H1 (cell line): Measurements from ENCODE around the gene R3HDML. TPM values are rescaled to one million over a fixed set of nuclear protein-coding genes. Genes with fewer than 3 reads are reported as not detected.

Experiments
- CTCF ChIA-PET: fragments of 300-600 bp; sonication (Branson Sonifier 250); formaldehyde crosslinking; loops from one replicate; lab custom pipeline; 2021; ENCODE audit not compliant: partially characterized antibody; lab: Charles Lee
- POLR2A ChIA-PET: fragments of 300-600 bp; sonication (Branson Sonifier 250); formaldehyde crosslinking; loops from one replicate; lab custom pipeline; 2021; ENCODE audit warnings: inconsistent platforms; ENCODE audit not compliant: partially characterized antibody; lab: Charles Lee
- DNase-seq, 2 experiments: peaks; one replicate each; pipeline versions ENCODE4 v3.0.0 to v3.0.0-alpha.2; 2010 to 2022; ENCODE audit warnings: low spot score in 2 of 2, low read depth in 1 of 2, mixed read lengths in 1 of 2
- FAIRE-seq: peaks from 2 replicates; lab custom pipeline; 2011; peaks lifted over from hg19 to GRCh38; lab: Jason Lieb, UNC
- H2AFZ ChIP-seq: 2 replicates; pipeline ENCODE4 v1.8.1; 2012; ENCODE audit warnings: low read length, inconsistent platforms
- H2AK5ac ChIP-seq: 2 replicates; pipeline ENCODE4 v1.6.1; 2013; ENCODE audit warnings: low read depth, low read length
- H2BK120ac ChIP-seq: replicated peaks from 2 replicates; pipeline ENCODE3; 2013; ENCODE audit warnings: low read depth, low read length, inconsistent platforms
- H2BK12ac ChIP-seq: 2 replicates; pipeline ENCODE4 v1.6.1; 2013; ENCODE audit warnings: low read depth, low read length
- H2BK15ac ChIP-seq: 2 replicates; pipeline ENCODE4 v1.6.1; 2013; ENCODE audit warnings: low read length
- H2BK20ac ChIP-seq: 2 replicates; pipeline ENCODE4 v1.6.1; 2013; ENCODE audit warnings: low read length
- H2BK5ac ChIP-seq: 2 replicates; pipeline ENCODE4 v1.6.1; 2013; ENCODE audit warnings: low read depth, low read length
- H3K14ac ChIP-seq: 2 replicates; pipeline ENCODE4 v1.6.1; 2013; ENCODE audit warnings: inconsistent platforms; ENCODE audit not compliant: insufficient read length
- H3K18ac ChIP-seq: 2 replicates; pipeline ENCODE4 v1.6.1; 2013; ENCODE audit warnings: low read length; ENCODE audit errors: extremely low read depth
- H3K23ac ChIP-seq: 2 replicates; pipeline ENCODE4 v1.6.1; 2013; ENCODE audit warnings: inconsistent platforms; ENCODE audit not compliant: insufficient read length
- H3K23me2 ChIP-seq: 2 replicates; pipeline ENCODE4 v1.6.1; 2013; ENCODE audit warnings: low read depth, low read length
- H3K27ac ChIP-seq: 2 replicates; pipeline ENCODE4 v1.6.1; 2011; ENCODE audit warnings: low read depth, low read length, inconsistent platforms
- H3K27me3 ChIP-seq, 4 experiments: replicated peaks in 1 of 4; 1 replicate in 1 of 4; 2 replicates in 3 of 4; pipeline versions ENCODE4 v1.6.1 to v1.8.1; 2011 to 2013; ENCODE audit warnings: low read length in 3 of 4, mild to moderate bottlenecking in 3 of 4, inconsistent platforms in 2 of 4, mixed read lengths in 2 of 4, moderate library complexity in 1 of 4; ENCODE audit not compliant: control insufficient read depth in 3 of 4, insufficient read depth in 3 of 4; ENCODE audit errors: extremely low read depth in 1 of 4
- H3K36me3 ChIP-seq, 4 experiments: 2 replicates each; pipeline versions ENCODE4 v1.6.1 to v1.8.1; 2011 to 2013; ENCODE audit warnings: mild to moderate bottlenecking in 4 of 4, low read length in 3 of 4, moderate library complexity in 2 of 4, control low read depth in 1 of 4, inconsistent platforms in 1 of 4; ENCODE audit not compliant: insufficient read depth in 4 of 4, control insufficient read depth in 2 of 4
- H3K4ac ChIP-seq: replicated peaks from 2 replicates; pipeline ENCODE3; 2013; ENCODE audit warnings: low read length, low read depth, mixed read lengths, inconsistent platforms; ENCODE audit not compliant: insufficient read length
- H3K4me1 ChIP-seq, 4 experiments: replicated peaks in 1 of 4; 1 replicate in 1 of 4; 2 replicates in 3 of 4; pipeline versions ENCODE4 v1.6.1 to v1.8.1; 2011 to 2013; ENCODE audit warnings: low read length in 3 of 4, inconsistent platforms in 2 of 4, mixed read lengths in 1 of 4; ENCODE audit not compliant: insufficient read depth in 4 of 4, control insufficient read depth in 3 of 4
- H3K4me2 ChIP-seq, 2 experiments: 2 replicates each; pipeline versions ENCODE4 v1.6.1 to v1.8.1; 2011 to 2013; ENCODE audit warnings: low read depth in 2 of 2, low read length in 2 of 2, control low read depth in 1 of 2, inconsistent platforms in 1 of 2, mild to moderate bottlenecking in 1 of 2; ENCODE audit not compliant: insufficient read depth in 1 of 2
- H3K4me3 ChIP-seq, 4 experiments: fragments of 200-600, 300-600 bp in 1 of 4; sonication (generic), shearing (Covaris generic), sonication (Bioruptor Twin) in 1 of 4; 2 replicates each; pipeline versions ENCODE4 v1.5.1 to v1.8.1; 2011 to 2016; ENCODE audit warnings: low read length in 4 of 4, low read depth in 3 of 4, control low read depth in 2 of 4, inconsistent platforms in 2 of 4, mild to moderate bottlenecking in 2 of 4, mixed read lengths in 1 of 4, moderate library complexity in 1 of 4; ENCODE audit not compliant: insufficient read depth in 2 of 4; ENCODE audit errors: extremely low read depth in 1 of 4
- H3K56ac ChIP-seq: replicated peaks from 2 replicates; pipeline ENCODE3; 2013; ENCODE audit warnings: low read depth, mild to moderate bottlenecking, mixed read lengths, low read length, inconsistent platforms; ENCODE audit not compliant: insufficient read length
- H3K79me1 ChIP-seq: 2 replicates; pipeline ENCODE4 v1.6.1; 2013; ENCODE audit warnings: low read depth, low read length, control low read depth
- H3K79me2 ChIP-seq, 2 experiments: 2 replicates each; pipeline versions ENCODE4 v1.6.1 to v1.8.1; 2012 to 2013; ENCODE audit warnings: low read length in 2 of 2, mild to moderate bottlenecking in 2 of 2, inconsistent platforms in 1 of 2; ENCODE audit not compliant: insufficient read depth in 2 of 2, control insufficient read depth in 1 of 2
- H3K9ac ChIP-seq, 4 experiments: replicated peaks in 1 of 4; 1 replicate in 1 of 4; 2 replicates in 3 of 4; pipeline versions ENCODE4 v1.6.1 to v1.8.1; 2011 to 2013; ENCODE audit warnings: low read depth in 3 of 4, low read length in 3 of 4, control low read depth in 2 of 4, mild to moderate bottlenecking in 2 of 4, moderate library complexity in 2 of 4, inconsistent platforms in 1 of 4; ENCODE audit errors: extremely low read depth in 1 of 4
- H3K9me3 ChIP-seq, 2 experiments: 2 replicates each; pipeline versions ENCODE4 v1.6.1 to v1.8.1; 2012 to 2013; ENCODE audit warnings: mild to moderate bottlenecking in 2 of 2, moderate library complexity in 2 of 2, control low read depth in 1 of 2, inconsistent platforms in 1 of 2, low read depth in 1 of 2, low read length in 1 of 2, mixed read lengths in 1 of 2; ENCODE audit not compliant: insufficient read depth in 2 of 2
- H4K20me1 ChIP-seq, 2 experiments: replicated peaks in 1 of 2; 2 replicates each; pipeline versions ENCODE3 to v1.8.1; 2011 to 2013; ENCODE audit warnings: inconsistent platforms in 2 of 2, low read length in 2 of 2, mild to moderate bottlenecking in 1 of 2; ENCODE audit not compliant: insufficient read depth in 2 of 2, control insufficient read depth in 1 of 2
- H4K5ac ChIP-seq: 2 replicates; pipeline ENCODE4 v1.6.1; 2013; ENCODE audit warnings: low read length, low read depth, mixed read lengths, inconsistent platforms; ENCODE audit not compliant: insufficient read length
- H4K8ac ChIP-seq: 2 replicates; pipeline ENCODE4 v1.8.0; 2013; ENCODE audit warnings: mild to moderate bottlenecking, moderate library complexity, low read length, inconsistent platforms; ENCODE audit not compliant: insufficient read depth; ENCODE audit errors: extremely low read depth
- H4K91ac ChIP-seq: replicated peaks from 2 replicates; pipeline ENCODE3; 2013; ENCODE audit warnings: low read length, mixed read lengths, inconsistent platforms; ENCODE audit not compliant: insufficient read length
- RAD21 ChIP-seq, 2 experiments: IDR thresholded peaks in 1 of 2; conservative IDR thresholded peaks in 1 of 2; 2 replicates each; pipeline ENCODE4 v1.6.1; 2011; ENCODE audit warnings: low read depth in 2 of 2, low read length in 2 of 2, improper control_type of control experiment in 1 of 2, inconsistent platforms in 1 of 2, mild to moderate bottlenecking in 1 of 2, moderate library complexity in 1 of 2
- polyA plus RNA-seq, 7 experiments: library from polyadenylated mRNA; depleted of rRNA in 3 of 7; stranded (reverse) in 5 of 7; unstranded in 2 of 7; fragments of >200 nt in 5 of 7; fragments of 200-250 nt in 2 of 7; gene quantifications; 1 replicate in 5 of 7; 2 replicates in 1 of 7; 4 replicates in 1 of 7; pipeline versions ENCODE4 v1.2.1 to v1.2.3, GENCODE V29; 2011 to 2013; ENCODE audit warnings: missing spikeins in 2 of 7, mixed read lengths in 2 of 7
- total RNA-seq: library from RNA; stranded (reverse); fragmentation: NEBNext Ultra II Directional; extraction: Animal tissue kit (Norgen Biotek cat#: 25700); gene quantifications from 2 replicates; pipeline ENCODE4 v1.2.1, GENCODE V29; 2021

The R3HDML gene
- total and polyA plus RNA-seq, 2 of the 8 experiments (the other 6 are each of a cell fraction or from before 2014, with no cell fraction given): not detected

DNA sequence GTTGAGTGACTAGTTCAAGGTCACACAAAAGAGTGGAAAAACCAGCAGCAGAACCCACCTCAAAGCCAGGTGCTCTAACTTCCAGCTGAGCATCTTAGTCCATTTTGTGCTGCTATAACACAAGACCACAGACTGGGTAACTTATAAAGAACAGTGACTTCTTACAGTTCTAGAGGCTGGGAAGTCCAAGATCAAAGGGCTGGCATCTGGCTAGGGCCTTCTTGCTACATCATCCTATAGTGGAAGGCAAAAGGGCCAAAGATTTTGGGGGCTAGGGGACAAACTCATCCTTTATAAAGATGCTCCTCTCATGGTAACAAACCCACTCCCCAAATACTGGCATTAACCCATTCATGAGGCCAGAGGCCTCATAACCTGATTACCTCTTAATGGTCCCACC lies 35.6 kb upstream of the R3HDML start:
- no peak overlapping the region for H2BK5ac ChIP-seq
- no peak overlapping the region for H3K18ac ChIP-seq
- H2AFZ ChIP-seq: no peak overlapping the region
- no peak overlapping the region for H3K4me3 ChIP-seq
- no peak overlapping the region for H2BK120ac ChIP-seq
- H2BK12ac ChIP-seq: no peak overlapping the region
- no peak overlapping the region for H3K4ac ChIP-seq
- no peak overlapping the region for H2AK5ac ChIP-seq
- no peaks in the 10 kb centered on the region; the same call in 1 of the 2 replicates for H3K79me1 ChIP-seq
- H2BK15ac ChIP-seq: no peak overlapping the region
- no peaks in the 10 kb centered on the region for H3K79me2 ChIP-seq
- H3K14ac ChIP-seq: no peak overlapping the region
- H4K5ac ChIP-seq: no peak overlapping the region
- no peak for FAIRE-seq
- H3K56ac ChIP-seq: no peak overlapping the region
- H3K23me2 ChIP-seq: no peaks in the 10 kb centered on the region
- no peak overlapping the region for H3K9ac ChIP-seq
- no peak overlapping the region for H3K4me2 ChIP-seq
- no peak overlapping the region for H2BK20ac ChIP-seq
- no peaks in the 10 kb centered on the region for H4K20me1 ChIP-seq
- H4K91ac ChIP-seq: no peak overlapping the region
- no peak overlapping the region for H4K8ac ChIP-seq
- ChIA-PET POLR2A (interaction anchor here (1.7 kb wide), 1 partner anchor 25 kb away, joined by 4 read pairs; no protein-coding TSS in a partner anchor), CTCF (no interaction called here)
- no peaks in the 10 kb centered on the region for H3K9me3 ChIP-seq
- no peak overlapping the region for H3K23ac ChIP-seq
- no peaks in the 10 kb centered on the region for H3K27me3 ChIP-seq
- DNase-seq: no peak
- no peak overlapping the region for H3K27ac ChIP-seq
- H3K36me3 ChIP-seq: no peaks in the 10 kb centered on the region
- TF ChIP-seq RAD21 (IDR thresholded peaks at IDR 0.05 in 1 of 2, conservative IDR thresholded peaks at IDR 0.05 in 1 of 2; ENCODE audit: low read depth in 2 of 2, low read length in 2 of 2): no peak
- H3K4me1 ChIP-seq: no peaks in the 10 kb centered on the region
